ENCODE data around the gene KRT37. TPM values are rescaled to one million over a fixed set of nuclear protein-coding genes. Genes with fewer than 3 reads are reported as not detected.
"Not testable (repeated sequence)": the region's sequence is repeated elsewhere in the genome, so short reads cannot be mapped to it uniquely, and the experiment has no call there.

Gene KRT37
- total RNA-seq, 1 donor from 2014 or later, result not detected

DNA sequence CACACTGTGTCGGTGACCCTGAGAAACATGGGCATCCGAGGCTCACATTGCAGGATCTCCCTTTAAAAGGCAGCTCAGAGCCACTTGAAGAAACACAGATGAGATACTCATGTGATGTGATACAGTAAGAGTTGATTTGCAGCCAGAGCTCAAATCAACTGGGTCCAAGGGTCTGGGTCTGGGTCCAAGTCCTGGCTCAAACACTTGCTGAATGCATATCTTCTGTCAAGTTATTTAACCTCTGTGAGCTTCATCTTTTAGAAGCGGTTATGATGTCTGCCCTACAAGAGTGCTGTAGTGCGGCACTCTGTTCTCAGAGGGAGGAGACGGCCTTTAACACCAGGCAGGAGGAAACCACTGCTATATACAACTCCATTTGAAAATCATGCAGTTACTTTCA, 10.0 kb upstream of the KRT37 start:
- no peak for DNase-seq (ENCODE audit: low spot score)

DNA sequence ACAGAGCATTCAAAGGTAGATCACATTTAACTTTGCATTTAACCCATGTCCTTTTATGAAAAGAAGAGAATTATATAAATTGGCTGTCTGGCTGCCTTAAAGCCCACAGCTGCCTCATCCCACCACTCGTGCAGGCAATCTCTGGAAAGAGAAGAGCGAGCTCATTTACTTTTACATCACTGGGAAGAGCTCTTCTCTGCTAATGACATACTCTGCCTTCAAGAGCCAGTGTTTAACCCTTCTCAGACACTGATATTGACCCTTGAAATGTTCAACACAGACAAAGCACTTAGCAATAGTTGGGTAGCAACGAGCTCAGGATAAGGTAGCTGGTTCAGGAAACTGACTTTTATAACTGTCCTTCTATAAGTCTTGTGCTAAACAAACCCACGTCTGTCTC, 9.6 kb upstream of the KRT37 start:
- no peak for DNase-seq (ENCODE audit: low spot score)

GRCh38 chr17:41433586-41433985, 9.2 kb upstream of the KRT37 start:
- no peak for DNase-seq (ENCODE audit: low spot score)

GRCh38 chr17:41430376-41430775, 6.0 kb upstream of the KRT37 start:
- DNase-seq (ENCODE audit: low spot score), result not testable (repeated sequence)

DNA sequence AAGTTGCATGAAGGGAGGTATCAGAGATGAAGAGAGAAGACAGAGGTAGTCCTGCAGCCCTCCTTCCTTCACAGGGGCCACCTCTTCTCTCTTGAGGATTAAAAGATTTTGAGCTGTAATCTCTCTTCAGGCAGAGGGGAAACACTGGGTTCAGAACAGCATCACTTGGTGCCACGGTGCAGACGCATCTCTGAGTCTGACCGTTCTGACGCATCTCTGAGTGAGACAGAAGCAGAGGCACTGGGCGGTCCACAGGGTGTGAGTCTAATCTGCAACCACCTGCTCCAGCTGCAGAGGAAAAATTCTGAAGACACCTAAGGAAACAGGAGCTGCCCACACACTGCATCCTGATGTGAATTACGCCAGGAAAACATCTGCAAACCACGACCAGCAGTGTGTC, 5.3 kb upstream of the KRT37 start:
- no peak for DNase-seq (ENCODE audit: low spot score)

DNA sequence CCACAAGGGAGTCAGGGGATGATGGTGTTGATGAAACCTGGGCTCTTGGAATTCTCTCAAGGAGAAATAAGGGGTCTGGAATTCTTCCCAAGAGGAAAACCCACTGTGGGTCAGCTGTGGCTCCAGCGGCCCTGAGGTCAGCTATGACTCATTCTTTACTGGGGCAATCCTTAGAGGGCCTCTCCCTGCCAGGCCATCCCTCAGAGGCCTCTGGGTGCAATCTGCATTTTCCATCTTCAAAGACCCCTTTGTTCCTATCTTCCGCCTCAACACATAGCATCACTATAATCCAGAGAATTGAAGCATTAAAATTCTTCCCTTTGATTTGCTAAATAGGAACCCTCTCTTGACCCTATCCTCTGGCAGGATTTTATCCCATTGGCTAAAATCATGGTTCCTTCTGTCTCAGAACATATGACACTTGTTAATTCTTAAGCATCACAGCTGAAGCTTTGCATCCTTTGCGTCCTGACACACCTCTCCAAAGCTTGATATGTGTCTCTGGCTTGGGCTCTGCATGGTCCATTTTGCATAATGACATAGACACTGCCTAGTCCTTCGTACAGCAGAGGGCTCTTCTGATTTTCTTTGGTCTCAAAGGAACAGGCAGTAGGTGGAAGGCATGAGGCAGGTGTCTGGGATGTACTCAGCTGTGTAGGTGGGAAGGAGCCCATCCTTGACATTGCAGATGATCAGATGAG, 4.4 kb upstream of the KRT37 start:
- DNase-seq (ENCODE audit: low spot score), result no peak

GRCh38 chr17:41422586-41422985, 1.8 kb downstream of the KRT37 start:
- DNase-seq (ENCODE audit: low spot score), result not testable (repeated sequence)

GRCh38 chr17:41421617-41422016, 2.8 kb downstream of the KRT37 start:
- DNase-seq (ENCODE audit: low spot score), result no peak

DNA sequence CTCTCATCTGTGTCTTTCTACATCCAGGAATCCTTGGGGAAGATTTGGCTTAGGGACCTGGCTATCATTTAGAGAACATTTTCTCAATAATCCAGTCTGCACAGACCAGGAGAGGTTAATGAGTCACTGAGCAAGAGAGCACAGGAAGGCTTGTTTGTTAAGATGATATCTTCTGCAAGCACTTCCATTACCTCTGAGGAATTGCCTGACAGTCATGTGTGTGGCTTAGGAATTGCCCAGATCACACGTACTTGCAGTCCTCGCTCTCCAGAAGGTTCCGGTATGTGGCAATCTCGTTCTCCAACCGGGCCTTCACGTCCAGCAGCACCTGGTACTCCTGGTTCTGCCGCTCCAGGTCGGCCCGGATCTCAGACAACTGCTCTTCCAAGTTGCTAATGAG, 3.3 kb downstream of the KRT37 start:
- no peak for DNase-seq (ENCODE audit: low spot score)

GRCh38 chr17:41420134-41420533, 4.3 kb downstream of the KRT37 start:
- no peak for DNase-seq (ENCODE audit: low spot score)

GRCh38 chr17:41419716-41420115, 4.7 kb downstream of the KRT37 start:
- no peak for DNase-seq (ENCODE audit: low spot score)

DNA sequence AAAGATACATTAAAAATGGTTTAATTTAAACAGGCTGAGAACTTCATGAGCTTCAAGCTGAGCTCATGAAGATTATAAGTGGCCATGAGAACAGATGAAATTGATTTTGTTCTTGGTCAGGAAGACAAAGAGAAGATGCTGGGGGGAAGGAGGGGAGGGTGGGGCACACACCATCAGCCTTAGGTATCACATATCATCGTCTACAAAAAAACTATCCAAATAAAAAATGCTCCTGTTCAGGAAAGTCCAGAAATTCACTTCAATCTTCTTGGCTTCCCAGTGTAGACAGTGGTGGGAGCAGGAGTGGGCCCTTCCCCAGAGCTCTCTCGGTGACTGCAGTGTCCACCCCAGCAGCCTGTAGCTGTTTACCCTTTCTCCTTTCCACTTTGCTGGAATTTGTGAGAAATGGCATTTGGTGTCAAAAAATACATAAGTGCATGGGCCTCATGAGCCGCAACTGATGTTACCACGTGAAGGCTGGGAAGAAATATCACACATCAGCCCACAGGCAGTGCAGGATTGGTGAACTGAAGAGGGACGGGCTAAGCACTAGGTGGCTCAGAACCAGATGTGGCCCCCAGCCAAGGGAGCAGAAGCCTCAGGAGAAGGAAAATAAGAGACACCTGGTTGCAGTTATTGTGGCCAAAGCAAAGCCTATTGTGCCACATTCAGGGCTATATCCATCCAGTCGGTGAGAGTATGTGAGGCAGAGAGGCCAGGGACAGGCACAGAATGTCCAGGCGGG, 6.1 kb downstream of the KRT37 start:
- no peak for DNase-seq (ENCODE audit: low spot score)

GRCh38 chr17:41417576-41418015, 6.8 kb downstream of the KRT37 start:
- DNase-seq (ENCODE audit: low spot score), result no peak

DNA sequence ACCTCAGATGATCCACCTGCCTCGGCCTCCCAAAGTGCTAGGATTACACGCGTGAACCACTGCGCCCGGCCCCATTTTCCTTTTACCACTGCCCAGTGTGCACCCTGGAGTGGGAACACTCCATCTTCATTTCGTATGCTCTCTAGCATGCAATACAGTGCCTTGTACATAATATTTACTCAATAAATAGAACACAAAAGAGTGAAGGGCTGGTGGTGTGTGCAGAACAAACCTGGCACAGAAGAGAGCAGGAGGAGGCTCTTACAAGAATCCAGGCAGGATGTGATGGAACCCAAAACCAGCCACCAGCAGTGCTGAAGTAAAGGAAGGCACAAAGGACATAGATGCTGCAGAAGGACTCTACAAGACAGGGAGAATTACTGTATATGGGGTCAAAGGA, 7.3 kb downstream of the KRT37 start:
- DNase-seq (ENCODE audit: low spot score), result no peak

- DNase-seq (ENCODE audit: low spot score), result no peak
Measured at GRCh38 chr17:41416479-41416878, 7.9 kb downstream of the KRT37 start.

DNA sequence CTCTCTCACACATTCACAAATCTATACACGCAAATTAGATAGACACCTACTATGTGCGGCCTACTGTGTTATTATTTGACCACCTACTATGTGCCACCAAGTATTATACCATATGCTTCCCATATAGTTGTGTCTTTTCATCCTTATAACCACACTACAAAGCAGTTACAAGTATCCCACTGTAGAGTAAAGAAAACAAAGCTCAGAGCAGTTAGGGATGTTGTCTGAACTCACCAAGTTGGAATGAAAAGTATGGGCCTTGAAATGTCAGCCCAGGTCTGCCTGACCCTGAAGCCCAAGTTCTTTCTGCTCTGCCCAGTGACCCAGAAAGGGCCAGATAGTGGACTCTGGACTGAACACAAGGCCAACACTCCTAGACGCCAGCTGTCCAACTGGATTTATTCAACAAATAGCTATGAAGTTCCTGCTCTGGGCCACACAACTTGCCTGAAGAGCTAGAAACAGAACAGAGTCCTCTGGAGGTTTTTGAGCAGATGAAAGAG, 8.5 kb downstream of the KRT37 start:
- DNase-seq (ENCODE audit: low spot score), result peak; percentile 58

DNA sequence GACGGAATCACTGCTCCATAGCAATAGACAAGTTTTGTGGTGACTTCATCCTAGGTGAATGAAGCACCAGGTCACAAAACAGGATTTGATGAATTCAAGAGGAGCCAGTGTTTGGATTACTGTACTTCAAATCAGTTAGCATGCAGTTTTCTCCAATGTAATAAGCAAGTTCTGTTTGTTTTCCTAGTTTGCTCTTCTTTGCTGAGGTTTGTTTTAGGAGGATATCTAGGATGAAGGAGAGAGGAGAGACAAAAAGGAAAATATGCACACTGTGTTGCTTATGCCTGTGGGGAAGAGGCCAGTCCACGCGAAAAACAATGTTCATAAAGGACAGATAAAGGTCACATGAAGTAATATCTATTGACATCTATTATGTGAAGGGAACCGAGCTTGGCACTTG, 9.0 kb downstream of the KRT37 start:
- no peak for DNase-seq (ENCODE audit: low spot score)

DNA sequence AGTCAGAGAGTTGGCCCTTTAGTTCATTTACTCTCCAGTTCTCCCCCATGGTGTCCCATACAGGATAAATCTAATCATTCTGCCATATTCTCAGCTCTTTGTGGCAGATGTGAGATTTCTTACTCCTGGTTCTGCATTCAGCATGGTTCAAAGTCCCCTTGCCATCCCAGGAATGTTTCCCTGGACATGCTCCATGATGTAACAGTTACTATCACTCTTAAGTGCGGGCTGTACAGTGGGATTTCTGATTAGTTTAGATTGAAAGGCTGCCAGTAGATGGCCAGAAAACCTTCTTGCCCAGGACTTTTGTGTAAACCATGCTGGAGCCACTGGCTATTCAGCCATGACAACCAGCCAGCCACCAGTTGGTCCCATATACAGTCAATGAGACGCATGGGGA, 10.4 kb downstream of the KRT37 start:
- no peak for DNase-seq (ENCODE audit: low spot score)

GRCh38 chr17:41413353-41413957, 10.9 kb downstream of the KRT37 start:
- no peak for DNase-seq (ENCODE audit: low spot score)

DNA sequence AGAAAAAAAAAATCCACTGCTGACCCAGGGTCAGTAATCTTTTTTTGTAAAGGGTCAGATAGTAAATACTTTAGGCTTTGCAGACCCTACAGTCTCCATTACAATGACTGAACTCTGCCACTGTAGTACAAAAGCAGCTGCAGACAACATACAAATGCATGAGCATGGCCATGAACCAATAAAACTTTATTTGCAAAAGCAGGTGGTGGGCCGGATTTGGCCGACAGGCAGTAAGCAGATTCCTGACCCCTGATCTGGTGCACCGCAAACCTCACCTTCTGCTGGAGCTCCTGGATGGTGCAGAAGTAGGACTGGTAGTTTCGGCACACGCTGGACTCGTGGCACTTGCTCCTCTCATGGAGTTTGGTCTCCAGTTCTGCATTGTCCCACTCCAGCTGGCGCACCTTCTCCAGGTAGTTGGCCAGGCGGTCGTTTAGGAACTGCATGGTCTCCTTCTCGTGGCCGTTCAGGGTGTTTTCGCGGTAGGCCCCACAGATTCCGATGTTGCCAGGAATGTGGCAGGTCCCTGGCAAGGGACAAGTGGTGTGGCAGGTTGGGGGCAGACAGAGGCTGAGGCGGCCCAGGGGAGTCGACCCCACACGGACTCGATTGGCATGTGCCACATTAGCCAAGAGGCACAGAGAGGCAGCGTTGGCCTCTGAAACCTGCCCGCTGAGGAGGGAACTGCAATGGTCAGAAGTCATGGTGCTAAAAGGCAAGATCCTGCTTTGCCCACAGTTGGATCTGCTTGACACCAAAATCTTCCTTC, 13.1 kb downstream of the KRT37 start:
- no peak for DNase-seq (ENCODE audit: low spot score)

DNA sequence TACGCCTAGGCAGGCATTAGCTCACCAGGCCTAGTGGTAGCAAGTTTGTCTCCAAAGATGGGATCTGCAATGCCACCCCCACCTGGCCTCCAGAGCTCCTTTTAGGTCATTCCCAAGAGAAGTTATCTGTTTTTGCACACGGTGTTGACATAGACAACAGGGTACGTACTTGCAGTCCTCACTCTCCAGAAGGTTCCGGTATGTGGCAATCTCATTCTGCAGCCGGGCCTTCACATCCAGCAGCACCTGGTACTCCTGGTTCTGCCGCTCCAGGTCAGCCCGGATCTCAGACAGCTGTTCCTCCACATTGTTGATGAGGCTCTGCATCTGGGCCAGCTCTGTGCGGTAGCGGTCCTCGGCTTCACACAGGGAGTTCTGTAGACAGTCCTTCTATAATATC, 17.2 kb downstream of the KRT37 start:
- DNase-seq (ENCODE audit: low spot score), result no peak

GRCh38 chr17:41406205-41406604, 18.2 kb downstream of the KRT37 start:
- no peak for DNase-seq (ENCODE audit: low spot score)

Measured in mucosa of gallbladder (tissue), 1 donor.